SU-DHL-6 (cell line): ENCODE measurements around the gene NSUN7.

Experiments
- CTCF ChIP-seq: fragments of 200-600 bp; sonication (generic); IDR thresholded peaks from one replicate; pipeline ENCODE4 v1.5.1; 2017; ENCODE audit warnings: antibody characterized with exemption, mild to moderate bottlenecking, low read length, moderate library complexity; ENCODE audit not compliant: insufficient read depth, poor library complexity, severe bottlenecking
- EZH2phosphoT487 ChIP-seq: fragments of 200-600 bp; sonication (generic), shearing (Covaris generic); conservative IDR thresholded peaks from 2 replicates; pipeline ENCODE4 v1.6.1; 2018; ENCODE audit warnings: mild to moderate bottlenecking, antibody characterized with exemption, low read length, moderate library complexity, mixed read lengths

- no peak for TF ChIP-seq CTCF
- no peak for TF ChIP-seq EZH2phosphoT487
These were observed 108.2 kb downstream of the NSUN7 start for GRCh38 chr4:40857956-40858355.
